Spleen (tissue), 7 donors: ENCODE measurements around the gene CCSAP.

ENCODE experiments used
- POLR2A ChIP-seq, 3 donors: fragments of 450-650 bp; IDR thresholded peaks; one replicate each; pipeline ENCODE4 v1.5.1; 2017; ENCODE audit warnings: antibody characterized with exemption in 3 of 3, mild to moderate bottlenecking in 1 of 3
- TF ChIP-seq, protein P1 (sequence below), 11 experiments: fragments of 200-600 bp in 7 of 11; fragments of 450-650 bp in 4 of 11; sonication (generic) in 4 of 11; IDR thresholded peaks in 8 of 11; conservative IDR thresholded peaks in 3 of 11; 1 replicate in 7 of 11; 2 replicates in 4 of 11; pipeline versions ENCODE4 v1.4.0 to v1.8.0; 2016 to 2021; ENCODE audit warnings: antibody characterized with exemption in 11 of 11, inconsistent platforms in 4 of 11, mild to moderate bottlenecking in 1 of 11
- donor health status: DM: no; HTN: no; CAD: no; lungs with moderate emphysema.
- donor health status: DM: no; HTN: no; CAD: no.
- donor health status: DM: no; HTN: no; CAD: no.

- no peak for TF ChIP-seq POLR2A (IDR thresholded peaks at IDR 0.05)
- TF ChIP-seq, protein P1, sequence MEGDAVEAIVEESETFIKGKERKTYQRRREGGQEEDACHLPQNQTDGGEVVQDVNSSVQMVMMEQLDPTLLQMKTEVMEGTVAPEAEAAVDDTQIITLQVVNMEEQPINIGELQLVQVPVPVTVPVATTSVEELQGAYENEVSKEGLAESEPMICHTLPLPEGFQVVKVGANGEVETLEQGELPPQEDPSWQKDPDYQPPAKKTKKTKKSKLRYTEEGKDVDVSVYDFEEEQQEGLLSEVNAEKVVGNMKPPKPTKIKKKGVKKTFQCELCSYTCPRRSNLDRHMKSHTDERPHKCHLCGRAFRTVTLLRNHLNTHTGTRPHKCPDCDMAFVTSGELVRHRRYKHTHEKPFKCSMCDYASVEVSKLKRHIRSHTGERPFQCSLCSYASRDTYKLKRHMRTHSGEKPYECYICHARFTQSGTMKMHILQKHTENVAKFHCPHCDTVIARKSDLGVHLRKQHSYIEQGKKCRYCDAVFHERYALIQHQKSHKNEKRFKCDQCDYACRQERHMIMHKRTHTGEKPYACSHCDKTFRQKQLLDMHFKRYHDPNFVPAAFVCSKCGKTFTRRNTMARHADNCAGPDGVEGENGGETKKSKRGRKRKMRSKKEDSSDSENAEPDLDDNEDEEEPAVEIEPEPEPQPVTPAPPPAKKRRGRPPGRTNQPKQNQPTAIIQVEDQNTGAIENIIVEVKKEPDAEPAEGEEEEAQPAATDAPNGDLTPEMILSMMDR (IDR thresholded peaks at IDR 0.05 in 8 of 11, conservative IDR thresholded peaks at IDR 0.05 in 3 of 11): no peak
Observed at GRCh38 chr1:229381234-229381633, 38.4 kb upstream of the CCSAP start.
